ENCODE measurements around the gene RNF152.
"Not testable (repeated sequence)": the region's sequence is repeated elsewhere in the genome, so short reads cannot be mapped to it uniquely, and the experiment has no call there.

RNF152 gene

DNA sequence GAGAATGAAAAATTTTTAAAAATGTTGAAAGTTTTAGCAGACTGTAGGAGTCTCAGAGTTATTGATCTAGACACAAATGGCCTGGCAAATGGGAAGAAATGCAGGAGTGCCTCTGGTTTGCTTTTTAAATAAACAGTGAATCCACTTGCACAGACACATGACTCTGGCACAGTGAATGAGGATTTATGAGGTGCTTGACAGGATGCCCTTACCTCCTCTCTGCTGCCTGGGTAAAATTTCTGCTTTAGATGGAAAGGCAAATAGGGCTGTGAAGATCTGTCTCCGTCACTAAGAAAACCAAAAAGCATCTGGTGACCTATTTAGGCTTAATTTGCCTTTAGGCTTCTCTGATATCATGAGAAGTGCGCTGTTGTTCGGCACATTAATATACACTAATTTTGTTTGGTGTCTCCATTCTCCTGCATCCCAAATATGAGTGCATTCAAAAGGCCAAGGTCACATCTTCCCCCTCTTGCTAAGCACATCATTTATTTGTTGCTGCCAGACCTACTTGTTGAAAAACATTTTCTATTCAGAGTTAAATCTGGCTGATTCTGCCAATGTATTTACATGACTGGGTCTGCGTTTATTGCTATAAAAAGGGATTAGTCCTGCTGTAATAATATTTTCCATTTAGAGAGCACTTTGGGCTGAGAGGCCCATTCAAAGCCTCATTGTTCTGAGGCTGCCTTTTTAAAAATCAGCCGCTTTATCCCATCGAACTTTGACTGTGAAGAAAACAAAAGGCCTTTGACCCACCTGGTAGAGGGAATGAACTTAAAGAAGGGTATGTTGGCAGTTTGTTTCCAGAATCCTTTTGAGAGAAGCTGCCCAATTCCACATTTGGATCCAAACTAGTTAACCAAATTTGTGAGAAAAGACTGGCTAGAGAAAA is 94.9 kb downstream of the RNF152 start:
- no peaks in the 10 kb centered on the region for H3K9me3 ChIP-seq (replicated peaks; ENCODE audit: low read length)
- H3K4me1 ChIP-seq (ENCODE audit: control insufficient read depth, insufficient read depth, low read length): no peaks in the 10 kb centered on the region
- no peak overlapping the region for H3K4me2 ChIP-seq (ENCODE audit: low read length)
- H3K9ac ChIP-seq (ENCODE audit: low read depth, low read length): no peak overlapping the region
- H3K4me3 ChIP-seq (ENCODE audit: low read length): no peak overlapping the region
- no peaks in the 10 kb centered on the region for H3K27me3 ChIP-seq (ENCODE audit: control insufficient read depth, insufficient read depth, low read length)
- no peaks in the 10 kb centered on the region for H3K36me3 ChIP-seq (ENCODE audit: insufficient read depth, low read length)

GRCh38 chr18:61791031-61791430 is 101.8 kb downstream of the RNF152 start:
- no peak overlapping the region for H3K4me2 ChIP-seq (ENCODE audit: low read length)

DNA sequence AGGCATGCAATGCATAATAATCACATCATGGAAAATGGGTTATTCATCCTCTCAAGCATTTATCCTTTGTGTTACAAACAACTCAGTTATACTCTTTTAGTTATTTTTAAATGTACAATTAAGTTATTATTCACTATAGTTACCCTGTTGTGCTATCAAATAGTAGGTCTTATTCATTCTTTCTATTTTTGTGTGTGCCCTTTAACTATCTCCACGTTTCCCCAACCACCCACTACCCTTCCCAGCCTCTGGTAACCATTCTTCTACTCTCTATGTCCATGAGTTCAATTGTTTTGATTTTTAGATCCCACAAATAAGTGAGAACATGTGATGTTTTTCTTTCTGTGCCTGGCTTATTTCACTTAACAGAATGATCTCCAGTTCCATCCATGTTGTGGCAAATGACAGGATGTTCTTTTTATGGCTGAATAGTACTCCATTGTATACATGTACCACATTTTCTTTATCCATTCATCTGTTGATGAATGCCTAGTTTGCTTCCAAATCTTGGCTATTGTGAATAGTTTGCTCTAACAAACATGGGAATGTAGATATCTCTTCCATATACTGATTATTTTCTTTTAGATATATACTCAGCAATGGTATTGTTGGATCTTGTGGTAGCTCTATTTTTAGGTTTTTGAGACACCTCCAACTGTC is 105.7 kb downstream of the RNF152 start:
- H3K36me3 ChIP-seq (ENCODE audit: insufficient read depth, low read length); H3K9me3 ChIP-seq (replicated peaks; ENCODE audit: low read length); H3K4me1 ChIP-seq (ENCODE audit: control insufficient read depth, insufficient read depth, low read length); H3K4me3 ChIP-seq (ENCODE audit: low read length); H3K27me3 ChIP-seq (ENCODE audit: control insufficient read depth, insufficient read depth, low read length); H3K9ac ChIP-seq (ENCODE audit: low read depth, low read length); H3K4me2 ChIP-seq (ENCODE audit: low read length): not testable (repeated sequence)

More at GRCh38 chr18:61791031-61791430, 101.8 kb downstream of the RNF152 start:
- no peaks in the 10 kb centered on the region for H3K4me1 ChIP-seq (ENCODE audit: control insufficient read depth, insufficient read depth, low read length)
- H3K9me3 ChIP-seq (replicated peaks; ENCODE audit: low read length): no peaks in the 10 kb centered on the region
- no peaks in the 10 kb centered on the region for H3K36me3 ChIP-seq (ENCODE audit: insufficient read depth, low read length)
- H3K27me3 ChIP-seq (ENCODE audit: control insufficient read depth, insufficient read depth, low read length): no peaks in the 10 kb centered on the region
- H3K9ac ChIP-seq (ENCODE audit: low read depth, low read length): no peak overlapping the region
- H3K4me3 ChIP-seq (ENCODE audit: low read length): no peak overlapping the region

- Histone ChIP-seq H3K36me3 (ENCODE audit: insufficient read depth, low read length) (no peaks in the 10 kb centered on the region), H3K4me3 (ENCODE audit: low read length) (no peak overlapping the region), H3K4me1 (ENCODE audit: control insufficient read depth, insufficient read depth, low read length) (no peaks in the 10 kb centered on the region), H3K27me3 (ENCODE audit: control insufficient read depth, insufficient read depth, low read length) (no peaks in the 10 kb centered on the region), H3K9ac (ENCODE audit: low read depth, low read length) (no peak overlapping the region), H3K9me3 (replicated peaks; ENCODE audit: low read length) (no peaks in the 10 kb centered on the region), H3K4me2 (ENCODE audit: low read length) (no peak overlapping the region)
These were observed 107.2 kb downstream of the RNF152 start for GRCh38 chr18:61785588-61785987.

DNA sequence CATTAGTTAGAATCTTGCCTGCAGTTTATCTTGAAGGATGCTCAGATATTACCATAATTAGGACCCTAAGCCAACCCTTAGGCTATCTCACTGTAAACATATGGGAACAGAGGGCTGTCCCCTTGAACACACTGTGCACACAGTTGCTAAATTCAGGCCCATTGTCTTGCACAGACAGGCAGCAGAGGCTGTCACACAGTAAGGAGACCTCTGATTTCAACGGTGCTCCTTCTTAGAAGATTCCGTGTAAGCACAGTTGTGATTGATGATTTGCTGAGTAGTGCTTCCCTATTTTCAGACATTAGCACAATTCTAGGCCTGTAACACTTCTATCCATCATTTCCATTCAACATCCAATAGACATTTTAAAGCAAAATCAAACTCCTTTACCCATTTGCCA is 108.0 kb downstream of the RNF152 start:
- no peaks in the 10 kb centered on the region for H3K9me3 ChIP-seq (replicated peaks; ENCODE audit: low read length)
- H3K4me1 ChIP-seq (ENCODE audit: control insufficient read depth, insufficient read depth, low read length): no peaks in the 10 kb centered on the region
- H3K36me3 ChIP-seq (ENCODE audit: insufficient read depth, low read length): no peaks in the 10 kb centered on the region
- no peak overlapping the region for H3K4me2 ChIP-seq (ENCODE audit: low read length)
- H3K9ac ChIP-seq (ENCODE audit: low read depth, low read length): no peak overlapping the region
- H3K4me3 ChIP-seq (ENCODE audit: low read length): no peak overlapping the region
- H3K27me3 ChIP-seq (ENCODE audit: control insufficient read depth, insufficient read depth, low read length): no peaks in the 10 kb centered on the region

GRCh38 chr18:61782545-61782944 is 110.3 kb downstream of the RNF152 start:
- no peaks in the 10 kb centered on the region for H3K4me1 ChIP-seq (ENCODE audit: control insufficient read depth, insufficient read depth, low read length)
- no peak overlapping the region for H3K9ac ChIP-seq (ENCODE audit: low read depth, low read length)
- peaks cover 6% of the 10 kb centered on the region for H3K9me3 ChIP-seq (replicated peaks; ENCODE audit: low read length)

DNA sequence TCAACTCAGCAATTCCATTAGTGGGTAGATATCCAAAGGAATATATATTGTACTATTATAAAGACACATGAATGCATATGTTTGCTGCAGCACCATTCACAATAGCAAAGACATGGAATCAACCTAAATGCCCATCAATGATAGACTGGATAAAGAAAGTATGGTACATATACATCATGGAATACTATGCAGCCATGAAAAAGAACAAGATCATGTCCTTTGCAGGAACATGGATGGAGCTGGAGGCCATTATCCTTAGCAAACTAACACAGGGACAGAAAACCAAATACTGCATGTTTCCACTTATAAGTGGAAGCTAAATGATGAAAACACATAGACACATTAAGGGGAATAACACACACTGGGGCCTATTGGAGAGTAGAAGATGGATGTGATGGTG is 116.6 kb downstream of the RNF152 start:
- H3K4me3 ChIP-seq (ENCODE audit: low read length); H3K4me1 ChIP-seq (ENCODE audit: control insufficient read depth, insufficient read depth, low read length); H3K9ac ChIP-seq (ENCODE audit: low read depth, low read length); H3K27me3 ChIP-seq (ENCODE audit: control insufficient read depth, insufficient read depth, low read length); H3K9me3 ChIP-seq (replicated peaks; ENCODE audit: low read length); H3K4me2 ChIP-seq (ENCODE audit: low read length); H3K36me3 ChIP-seq (ENCODE audit: insufficient read depth, low read length): not testable (repeated sequence)

More at GRCh38 chr18:61782545-61782944, 110.3 kb downstream of the RNF152 start:
- H3K27me3 ChIP-seq (ENCODE audit: control insufficient read depth, insufficient read depth, low read length): no peaks in the 10 kb centered on the region
- no peaks in the 10 kb centered on the region for H3K36me3 ChIP-seq (ENCODE audit: insufficient read depth, low read length)
- no peak overlapping the region for H3K4me2 ChIP-seq (ENCODE audit: low read length)
- no peak overlapping the region for H3K4me3 ChIP-seq (ENCODE audit: low read length)

DNA sequence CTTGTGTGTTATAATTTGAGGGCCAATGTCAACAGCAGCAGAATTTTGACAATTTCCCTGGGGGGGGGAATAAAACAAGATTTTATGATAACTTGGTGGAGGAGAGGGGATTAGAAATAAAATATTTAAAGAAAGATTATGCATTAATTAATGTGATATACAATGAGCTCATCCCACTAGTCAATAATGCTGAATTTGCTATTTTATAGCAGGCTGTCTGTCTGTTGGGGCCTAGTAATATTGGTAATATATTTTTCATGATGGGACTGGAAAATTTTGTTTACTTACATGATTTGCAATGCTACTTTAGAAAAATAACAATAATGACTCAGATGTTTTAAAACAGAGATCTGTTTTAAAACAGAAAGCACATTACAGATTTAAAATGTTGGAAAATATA is 118.0 kb downstream of the RNF152 start:
- H3K4me2 ChIP-seq (ENCODE audit: low read length): no peak overlapping the region
- H3K4me3 ChIP-seq (ENCODE audit: low read length): no peak overlapping the region
- no peak overlapping the region for H3K9ac ChIP-seq (ENCODE audit: low read depth, low read length)
- no peaks in the 10 kb centered on the region for H3K36me3 ChIP-seq (ENCODE audit: insufficient read depth, low read length)
- no peaks in the 10 kb centered on the region for H3K27me3 ChIP-seq (ENCODE audit: control insufficient read depth, insufficient read depth, low read length)
- peaks cover 6% of the 10 kb centered on the region for H3K9me3 ChIP-seq (replicated peaks; ENCODE audit: low read length)
- no peaks in the 10 kb centered on the region for H3K4me1 ChIP-seq (ENCODE audit: control insufficient read depth, insufficient read depth, low read length)

GRCh38 chr18:61772293-61772848 is 120.4 kb downstream of the RNF152 start:
- H3K9me3 ChIP-seq (replicated peaks; ENCODE audit: low read length): no peaks in the 10 kb centered on the region
- H3K4me3 ChIP-seq (ENCODE audit: low read length): no peak overlapping the region
- no peak overlapping the region for H3K4me2 ChIP-seq (ENCODE audit: low read length)
- H3K27me3 ChIP-seq (ENCODE audit: control insufficient read depth, insufficient read depth, low read length): no peaks in the 10 kb centered on the region
- H3K4me1 ChIP-seq (ENCODE audit: control insufficient read depth, insufficient read depth, low read length): no peaks in the 10 kb centered on the region
- no peaks in the 10 kb centered on the region for H3K36me3 ChIP-seq (ENCODE audit: insufficient read depth, low read length)
- H3K9ac ChIP-seq (ENCODE audit: low read depth, low read length): no peak overlapping the region

- no peak overlapping the region for H3K4me2 ChIP-seq (ENCODE audit: low read length)
- H3K4me3 ChIP-seq (ENCODE audit: low read length): no peak overlapping the region
- H3K9ac ChIP-seq (ENCODE audit: low read depth, low read length): no peak overlapping the region
- H3K27me3 ChIP-seq (ENCODE audit: control insufficient read depth, insufficient read depth, low read length): no peaks in the 10 kb centered on the region
- no peaks in the 10 kb centered on the region for H3K4me1 ChIP-seq (ENCODE audit: control insufficient read depth, insufficient read depth, low read length)
- H3K36me3 ChIP-seq (ENCODE audit: insufficient read depth, low read length): no peaks in the 10 kb centered on the region
- H3K9me3 ChIP-seq (replicated peaks; ENCODE audit: low read length): no peaks in the 10 kb centered on the region
These were observed 120.9 kb downstream of the RNF152 start for GRCh38 chr18:61771861-61772260.

DNA sequence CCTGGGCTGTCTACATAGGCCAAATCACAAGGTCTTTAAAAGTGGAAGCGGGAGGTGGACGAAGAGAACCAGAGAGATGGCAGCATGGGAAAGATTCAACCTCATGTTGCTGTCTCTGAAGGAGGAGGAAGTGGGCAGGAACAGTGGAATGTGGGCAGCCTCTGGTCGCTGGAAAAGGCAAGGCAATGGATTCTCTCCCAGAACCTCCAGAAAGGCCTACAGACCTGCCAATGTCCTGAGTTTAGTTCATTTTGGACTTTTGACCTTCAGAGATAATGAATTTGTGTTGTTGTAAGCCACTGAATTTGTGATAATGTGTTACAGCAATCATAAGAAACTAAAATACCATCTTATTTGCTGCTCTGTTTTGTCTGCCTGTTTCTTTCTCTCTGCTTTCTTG is 122.5 kb downstream of the RNF152 start:
- no peaks in the 10 kb centered on the region for H3K36me3 ChIP-seq (ENCODE audit: insufficient read depth, low read length)
- H3K9ac ChIP-seq (ENCODE audit: low read depth, low read length): no peak overlapping the region
- H3K27me3 ChIP-seq (ENCODE audit: control insufficient read depth, insufficient read depth, low read length): no peaks in the 10 kb centered on the region

More for the DNA sequence above, 122.5 kb downstream of the RNF152 start:
- Histone ChIP-seq H3K9me3 (replicated peaks; ENCODE audit: low read length) (no peaks in the 10 kb centered on the region), H3K4me1 (ENCODE audit: control insufficient read depth, insufficient read depth, low read length) (no peaks in the 10 kb centered on the region), H3K4me2 (ENCODE audit: low read length) (no peak overlapping the region), H3K4me3 (ENCODE audit: low read length) (no peak overlapping the region)
